ENCODE measurements around the gene UNC45A.
A peak's percentile ranks its signal among the peaks of the same experiment; 100 is the strongest.
"Not testable (repeated sequence)": the region's sequence is repeated elsewhere in the genome, so short reads cannot be mapped to it uniquely, and the experiment has no call there.

The UNC45A gene

GRCh38 chr15:90918034-90918788 lies 16.9 kb upstream of the UNC45A start:
- DNase-seq (ENCODE audit: low spot score) = no peak

- DNase-seq (ENCODE audit: low spot score) = no peak
Measured at GRCh38 chr15:90918835-90919234, 16.2 kb upstream of the UNC45A start.

GRCh38 chr15:90921887-90922286 lies 13.2 kb upstream of the UNC45A start:
- DNase-seq (ENCODE audit: low spot score) = no peak

GRCh38 chr15:90922712-90923322 lies 12.3 kb upstream of the UNC45A start:
- not testable (repeated sequence) for DNase-seq (ENCODE audit: low spot score)

- no peak for DNase-seq (ENCODE audit: low spot score)
Measured at GRCh38 chr15:90924375-90924774, 10.7 kb upstream of the UNC45A start.

- not testable (repeated sequence) for DNase-seq (ENCODE audit: low spot score)
Measured at GRCh38 chr15:90926766-90927165, 8.3 kb upstream of the UNC45A start.

GRCh38 chr15:90928106-90928505 lies 7.0 kb upstream of the UNC45A start:
- not testable (repeated sequence) for DNase-seq (ENCODE audit: low spot score)

GRCh38 chr15:90929246-90930019 lies 5.7 kb upstream of the UNC45A start:
- no peak for DNase-seq (ENCODE audit: low spot score)

- DNase-seq (ENCODE audit: low spot score) = peak; percentile 35
Measured at GRCh38 chr15:90930861-90931574, 4.1 kb upstream of the UNC45A start.

GRCh38 chr15:90931575-90931827 lies 3.6 kb upstream of the UNC45A start:
- DNase-seq (ENCODE audit: low spot score) = no peak

GRCh38 chr15:90931828-90932659 lies 3.0 kb upstream of the UNC45A start, which contains the start of gene HDDC3:
Gene HDDC3, minus strand, starts transcription at chr15:90932549. Its CDS starts 9 bp downstream, at chr15:90932540.
- DNase-seq (ENCODE audit: low spot score) = peak; percentile 90

GRCh38 chr15:90932660-90932991 lies 2.5 kb upstream of the UNC45A start:
- no peak for DNase-seq (ENCODE audit: low spot score)

- no peak for DNase-seq (ENCODE audit: low spot score)
Measured at GRCh38 chr15:90933301-90933700, 1.8 kb upstream of the UNC45A start.

- peak; percentile 93 for DNase-seq (ENCODE audit: low spot score)
Measured at GRCh38 chr15:90934256-90934948, 683 bp upstream of the UNC45A start.

- no peak for DNase-seq (ENCODE audit: low spot score)
Measured at GRCh38 chr15:90936823-90937222, 1.7 kb downstream of the UNC45A start.

GRCh38 chr15:90938261-90938660 lies 3.2 kb downstream of the UNC45A start:
- DNase-seq (ENCODE audit: low spot score) = no peak

- no peak for DNase-seq (ENCODE audit: low spot score)
Measured at GRCh38 chr15:90939756-90940155, 4.7 kb downstream of the UNC45A start.

GRCh38 chr15:90941038-90941437 lies 6.0 kb downstream of the UNC45A start:
- DNase-seq (ENCODE audit: low spot score) = no peak

GRCh38 chr15:90942354-90943120 lies 7.5 kb downstream of the UNC45A start:
- no peak for DNase-seq (ENCODE audit: low spot score)

GRCh38 chr15:90945091-90945490 lies 10.0 kb downstream of the UNC45A start:
- no peak for DNase-seq (ENCODE audit: low spot score)
